ENCODE measurements around the gene IPO11.
"Not testable (repeated sequence)": the region's sequence is repeated elsewhere in the genome, so short reads cannot be mapped to it uniquely, and the experiment has no call there.

IPO11 gene

GRCh38 chr5:62450259-62450658, 37.7 kb downstream of the IPO11 start:
- no peak for DNase-seq

GRCh38 chr5:62457071-62457470, 44.5 kb downstream of the IPO11 start:
- DNase-seq: no peak

GRCh38 chr5:62460578-62460983, 48.0 kb downstream of the IPO11 start:
- DNase-seq: no peak

GRCh38 chr5:62461561-62461960, 49.0 kb downstream of the IPO11 start:
- DNase-seq: no peak

GRCh38 chr5:62465985-62466925, 53.7 kb downstream of the IPO11 start:
- DNase-seq: no peak

GRCh38 chr5:62473209-62473608, 60.6 kb downstream of the IPO11 start:
- no peak for DNase-seq

- DNase-seq: no peak
Measured at GRCh38 chr5:62475072-62475471, 62.5 kb downstream of the IPO11 start.

GRCh38 chr5:62477801-62478200, 65.2 kb downstream of the IPO11 start:
- DNase-seq: no peak

GRCh38 chr5:62483556-62483955, 71.0 kb downstream of the IPO11 start:
- no peak for DNase-seq

- no peak for DNase-seq
Measured at GRCh38 chr5:62486672-62487071, 74.1 kb downstream of the IPO11 start.

- no peak for DNase-seq
Measured at GRCh38 chr5:62488531-62488930, 76.0 kb downstream of the IPO11 start.

- DNase-seq: no peak
Measured at GRCh38 chr5:62489471-62489870, 76.9 kb downstream of the IPO11 start.

- no peak for DNase-seq
Measured at GRCh38 chr5:62494772-62495171, 82.2 kb downstream of the IPO11 start.

- no peak for DNase-seq
Measured at GRCh38 chr5:62496876-62497275, 84.3 kb downstream of the IPO11 start.

- DNase-seq: no peak
Measured at GRCh38 chr5:62498961-62499360, 86.4 kb downstream of the IPO11 start.

GRCh38 chr5:62499756-62500155, 87.2 kb downstream of the IPO11 start:
- DNase-seq: no peak

GRCh38 chr5:62502456-62503101, 90.0 kb downstream of the IPO11 start:
- DNase-seq: no peak

GRCh38 chr5:62504129-62504528, 91.6 kb downstream of the IPO11 start:
- no peak for DNase-seq

- DNase-seq: no peak
Measured at GRCh38 chr5:62506659-62507460, 94.3 kb downstream of the IPO11 start.

GRCh38 chr5:62508760-62509159, 96.2 kb downstream of the IPO11 start:
- not testable (repeated sequence) for DNase-seq

GRCh38 chr5:62509806-62510205, 97.2 kb downstream of the IPO11 start:
- no peak for DNase-seq

GRCh38 chr5:62513085-62513484, 100.5 kb downstream of the IPO11 start:
- not testable (repeated sequence) for DNase-seq

GRCh38 chr5:62514510-62515119, 102.1 kb downstream of the IPO11 start:
- no peak for DNase-seq
